OCI-LY7 (cell line): ENCODE data around the gene NCAM2.

Experiments
- CTCF ChIP-seq: fragments of 200-600 bp; sonication (generic); conservative IDR thresholded peaks from 2 replicates; pipeline ENCODE4 v1.5.1; 2014; ENCODE audit warnings: mild to moderate bottlenecking, antibody characterized with exemption, low read length, moderate library complexity, mixed read lengths
- EZH2phosphoT487 ChIP-seq: fragments of 200-600 bp; sonication (generic); IDR thresholded peaks from 2 replicates; pipeline ENCODE4 v1.6.1; 2018; ENCODE audit warnings: low read depth, borderline replicate concordance, mild to moderate bottlenecking, mixed run types, antibody characterized with exemption, low read length, moderate library complexity, mixed read lengths

- no peak for TF ChIP-seq CTCF
- no peak for TF ChIP-seq EZH2phosphoT487
These were observed 9.4 kb downstream of the NCAM2 start for GRCh38 chr21:21007606-21008005.
